K562 (cell line): Measurements from ENCODE around the gene DHRS11. TPM values are rescaled to one million over a fixed set of nuclear protein-coding genes. Genes with fewer than 3 reads are reported as not detected.
A peak's percentile ranks its signal among the peaks of the same experiment; 100 is the strongest.

Experiments used
- BRF2 ChIP-seq: IDR thresholded peaks from 3 replicates; pipeline ENCODE4 v1.6.1; 2011; ENCODE audit warnings: borderline replicate concordance, mild to moderate bottlenecking; ENCODE audit not compliant: insufficient read length, insufficient read depth
- E2F4 ChIP-seq: sonication (generic); formaldehyde crosslinking; IDR thresholded peaks from 2 replicates; pipeline ENCODE4 v1.8.0; 2022; ENCODE audit warnings: mild to moderate bottlenecking, low read depth, missing genetic modification reagents
- HDAC8 ChIP-seq: fragments of 450-650 bp; IDR thresholded peaks from 2 replicates; pipeline ENCODE4 v1.6.1; 2016; ENCODE audit warnings: mild to moderate bottlenecking, missing genetic modification characterization, moderate library complexity, missing compliant biosample characterization
- KAT7 ChIP-seq: sonication (generic); formaldehyde crosslinking; IDR thresholded peaks from 2 replicates; pipeline ENCODE4 v1.8.0; 2022; ENCODE audit warnings: missing genetic modification reagents, mild to moderate bottlenecking, borderline replicate concordance
- PPARD ChIP-seq: fragments of 250-450 bp; sonication (Bioruptor Pico); IDR thresholded peaks from 2 replicates; pipeline ENCODE4 v1.8.0; 2022; ENCODE audit warnings: inconsistent platforms, mild to moderate bottlenecking, moderate library complexity
- RBBP5 ChIP-seq: fragments of 200-600 bp; sonication (generic); IDR thresholded peaks from 2 replicates; pipeline ENCODE4 v1.6.1; 2012; ENCODE audit warnings: borderline replicate concordance, mild to moderate bottlenecking, low read length, control low read depth, inconsistent platforms; ENCODE audit not compliant: insufficient read depth, poor library complexity, severe bottlenecking
- SIN3B ChIP-seq: fragments of 450-650 bp; IDR thresholded peaks from 2 replicates; pipeline ENCODE4 v1.6.1; 2017; ENCODE audit warnings: low read depth, mild to moderate bottlenecking, moderate library complexity
- SMARCA4 ChIP-seq: fragments of 450-650 bp; IDR thresholded peaks from 2 replicates; pipeline ENCODE4 v1.6.1; 2016
- TEAD1 ChIP-seq, 2 experiments: fragments of 450-650 bp in 1 of 2; sonication (generic) in 1 of 2; formaldehyde crosslinking; IDR thresholded peaks; 2 replicates each; pipeline versions ENCODE4 v1.4.0 to v1.8.0; 2020 to 2022; ENCODE audit warnings: mild to moderate bottlenecking in 2 of 2, missing genetic modification reagents in 1 of 2
- ZNF263 ChIP-seq: sonication (generic); formaldehyde crosslinking; IDR thresholded peaks from 2 replicates; pipeline ENCODE4 v1.8.0; 2022; ENCODE audit warnings: mild to moderate bottlenecking, missing genetic modification reagents, borderline replicate concordance
- ZNF3 ChIP-seq: fragments of 250-450 bp; sonication (Bioruptor Pico); IDR thresholded peaks from 2 replicates; pipeline ENCODE4 v1.5.0; 2021; ENCODE audit warnings: mild to moderate bottlenecking, moderate library complexity
- ZNF311 ChIP-seq: fragments of 250-450 bp; sonication (Bioruptor Pico); IDR thresholded peaks from 2 replicates; pipeline ENCODE4 v1.4.0; 2020; ENCODE audit warnings: mild to moderate bottlenecking, moderate library complexity
- ZNF316 ChIP-seq: fragments of 450-650 bp; IDR thresholded peaks from 2 replicates; pipeline ENCODE4 v1.6.1; 2016
- ZNF324 ChIP-seq: fragments of 250-450 bp; sonication (Bioruptor Pico); IDR thresholded peaks from 2 replicates; pipeline ENCODE4 v1.4.0; 2020; ENCODE audit warnings: mild to moderate bottlenecking
- ZNF592 ChIP-seq: fragments of 450-650 bp; IDR thresholded peaks from 2 replicates; pipeline ENCODE4 v1.6.1; 2017; ENCODE audit warnings: antibody characterized with exemption, mild to moderate bottlenecking
- polyA plus RNA-seq, 8 experiments: library from polyadenylated mRNA; depleted of rRNA in 4 of 8; stranded (reverse) in 5 of 8; unstranded in 3 of 8; fragments of >200 nt; fragmentation: Nextera tagmentation in 2 of 8; fragmentation: Illumina TruSeq in 1 of 8; extraction: Ambion mirVana in 2 of 8; extraction: Trizol in 1 of 8; gene quantifications; 2 replicates each; pipeline versions ENCODE4 v1.2.1 to v1.2.3, GENCODE V29; 2011 to 2014; ENCODE audit warnings: inconsistent platforms in 1 of 8, missing spikeins in 1 of 8
- total RNA-seq, 7 experiments: library from RNA; depleted of rRNA in 6 of 7; stranded (reverse); fragments of >200 nt in 6 of 7; fragmentation: Illumina TruSeq in 2 of 7; extraction: Trizol in 2 of 7; gene quantifications; 2 replicates each; pipeline versions ENCODE4 v1.2.1 to v1.2.3, GENCODE V29; 2011 to 2021; ENCODE audit warnings: low replicate concordance in 1 of 7
- TF ChIP-seq, protein P1 (sequence below): fragments of 250-450 bp; sonication (Bioruptor Pico); IDR thresholded peaks from 2 replicates; pipeline ENCODE4 v1.5.0; 2021
- TF ChIP-seq, protein P2 (sequence below): fragments of 450-650 bp; conservative IDR thresholded peaks from 2 replicates; pipeline ENCODE4 v1.6.1; 2016; ENCODE audit warnings: missing genetic modification characterization, low read depth, mild to moderate bottlenecking, missing compliant biosample characterization, moderate library complexity
- TF ChIP-seq, protein P3 (sequence below): fragments of 450-650 bp; formaldehyde crosslinking; IDR thresholded peaks from 2 replicates; pipeline ENCODE4 v1.4.0; 2020; ENCODE audit warnings: mild to moderate bottlenecking, moderate library complexity

The DHRS11 gene
- total and polyA plus RNA-seq, 9 of the 15 experiments (the other 6 are each of a cell fraction or from before 2014, with no cell fraction given): 15.2 to 123 (median 59.8) TPM

GRCh38 chr17:36600465-36600864 lies 8.8 kb downstream of the DHRS11 start (continued):
- no peak for TF ChIP-seq BRF2
- TF ChIP-seq, protein P1, sequence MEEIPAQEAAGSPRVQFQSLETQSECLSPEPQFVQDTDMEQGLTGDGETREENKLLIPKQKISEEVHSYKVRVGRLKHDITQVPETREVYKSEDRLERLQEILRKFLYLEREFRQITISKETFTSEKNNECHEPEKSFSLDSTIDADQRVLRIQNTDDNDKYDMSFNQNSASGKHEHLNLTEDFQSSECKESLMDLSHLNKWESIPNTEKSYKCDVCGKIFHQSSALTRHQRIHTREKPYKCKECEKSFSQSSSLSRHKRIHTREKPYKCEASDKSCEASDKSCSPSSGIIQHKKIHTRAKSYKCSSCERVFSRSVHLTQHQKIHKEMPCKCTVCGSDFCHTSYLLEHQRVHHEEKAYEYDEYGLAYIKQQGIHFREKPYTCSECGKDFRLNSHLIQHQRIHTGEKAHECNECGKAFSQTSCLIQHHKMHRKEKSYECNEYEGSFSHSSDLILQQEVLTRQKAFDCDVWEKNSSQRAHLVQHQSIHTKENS: no peak
- TF ChIP-seq E2F4 (CRISPR knock-in tag): no peak
- no peak for TF ChIP-seq KAT7 (CRISPR knock-in tag)
- TF ChIP-seq ZNF3 (CRISPR knock-in tag): no peak
- TF ChIP-seq, protein P2, sequence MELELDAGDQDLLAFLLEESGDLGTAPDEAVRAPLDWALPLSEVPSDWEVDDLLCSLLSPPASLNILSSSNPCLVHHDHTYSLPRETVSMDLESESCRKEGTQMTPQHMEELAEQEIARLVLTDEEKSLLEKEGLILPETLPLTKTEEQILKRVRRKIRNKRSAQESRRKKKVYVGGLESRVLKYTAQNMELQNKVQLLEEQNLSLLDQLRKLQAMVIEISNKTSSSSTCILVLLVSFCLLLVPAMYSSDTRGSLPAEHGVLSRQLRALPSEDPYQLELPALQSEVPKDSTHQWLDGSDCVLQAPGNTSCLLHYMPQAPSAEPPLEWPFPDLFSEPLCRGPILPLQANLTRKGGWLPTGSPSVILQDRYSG (tag): no peak
- TF ChIP-seq SMARCA4: peak; percentile 77
- TF ChIP-seq ZNF263 (CRISPR knock-in tag): no peak
- no peak for TF ChIP-seq HDAC8
- TF ChIP-seq RBBP5: no peak
- no peak for TF ChIP-seq SIN3B
- no peak for TF ChIP-seq TEAD1 (CRISPR knock-in tag; IDR thresholded peaks at IDR 0.05)
- TF ChIP-seq, protein P3, sequence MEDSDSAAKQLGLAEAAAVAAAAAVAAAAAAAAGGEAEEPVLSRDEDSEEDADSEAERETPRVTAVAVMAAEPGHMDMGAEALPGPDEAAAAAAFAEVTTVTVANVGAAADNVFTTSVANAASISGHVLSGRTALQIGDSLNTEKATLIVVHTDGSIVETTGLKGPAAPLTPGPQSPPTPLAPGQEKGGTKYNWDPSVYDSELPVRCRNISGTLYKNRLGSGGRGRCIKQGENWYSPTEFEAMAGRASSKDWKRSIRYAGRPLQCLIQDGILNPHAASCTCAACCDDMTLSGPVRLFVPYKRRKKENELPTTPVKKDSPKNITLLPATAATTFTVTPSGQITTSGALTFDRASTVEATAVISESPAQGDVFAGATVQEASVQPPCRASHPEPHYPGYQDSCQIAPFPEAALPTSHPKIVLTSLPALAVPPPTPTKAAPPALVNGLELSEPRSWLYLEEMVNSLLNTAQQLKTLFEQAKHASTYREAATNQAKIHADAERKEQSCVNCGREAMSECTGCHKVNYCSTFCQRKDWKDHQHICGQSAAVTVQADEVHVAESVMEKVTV: no peak
- no peak for TF ChIP-seq ZNF324 (CRISPR knock-in tag)
- TF ChIP-seq ZNF311: no peak
- TF ChIP-seq ZNF592: peak; percentile 61
- no peak for TF ChIP-seq ZNF316
- no peak for TF ChIP-seq PPARD (CRISPR knock-in tag)
